Fibroblast of the conjunctiva (primary cell): ENCODE results near the gene PPY.
"Not testable (repeated sequence)": the region's sequence is repeated elsewhere in the genome, so short reads cannot be mapped to it uniquely, and the experiment has no call there.

ENCODE experiments used
- DNase-seq: peaks from one replicate; pipeline ENCODE4 v3.0.0-alpha.2; 2010; ENCODE audit warnings: low read depth

The PPY gene

GRCh38 chr17:43962479-43962878 is 20.2 kb upstream of the PPY start:
- no peak for DNase-seq

GRCh38 chr17:43961954-43962353 is 19.7 kb upstream of the PPY start:
- DNase-seq, result no peak

- DNase-seq, result not testable (repeated sequence)
Observed at GRCh38 chr17:43961292-43961691, 19.0 kb upstream of the PPY start.

GRCh38 chr17:43958748-43959352 is 16.6 kb upstream of the PPY start:
- DNase-seq, result no peak

- no peak for DNase-seq
Observed at GRCh38 chr17:43956222-43956621, 13.9 kb upstream of the PPY start.

- no peak for DNase-seq
Observed at GRCh38 chr17:43953746-43954145, 11.5 kb upstream of the PPY start, which contains the start of gene PYY. Gene PYY (minus strand): TSS chr17:43953940. CDS start chr17:43953483, 457 bp downstream.

- no peak for DNase-seq
Observed at GRCh38 chr17:43952724-43953666, 10.7 kb upstream of the PPY start.

GRCh38 chr17:43952351-43952723 is 10.1 kb upstream of the PPY start:
- DNase-seq, result no peak

GRCh38 chr17:43951750-43952149 is 9.5 kb upstream of the PPY start:
- no peak for DNase-seq

GRCh38 chr17:43950554-43950953 is 8.3 kb upstream of the PPY start:
- DNase-seq, result no peak

GRCh38 chr17:43949781-43950180 is 7.5 kb upstream of the PPY start:
- DNase-seq, result no peak

- no peak for DNase-seq
Observed at GRCh38 chr17:43946781-43947180, 4.5 kb upstream of the PPY start.

GRCh38 chr17:43945074-43945829 is 3.0 kb upstream of the PPY start:
- no peak for DNase-seq

- no peak for DNase-seq
Observed at GRCh38 chr17:43940630-43941029, 1.6 kb downstream of the PPY start.

- DNase-seq, result no peak
Observed at GRCh38 chr17:43939886-43940285, 2.4 kb downstream of the PPY start.

- not testable (repeated sequence) for DNase-seq
Observed at GRCh38 chr17:43939452-43939851, 2.8 kb downstream of the PPY start.

- no peak for DNase-seq
Observed at GRCh38 chr17:43938838-43939182, 3.5 kb downstream of the PPY start.

- DNase-seq, result no peak
Observed at GRCh38 chr17:43936434-43936833, 5.8 kb downstream of the PPY start.

- DNase-seq, result no peak
Observed at GRCh38 chr17:43935926-43936261, 6.4 kb downstream of the PPY start.

GRCh38 chr17:43935204-43935925 is 6.9 kb downstream of the PPY start:
- DNase-seq, result no peak

GRCh38 chr17:43932923-43933322 is 9.4 kb downstream of the PPY start:
- no peak for DNase-seq

GRCh38 chr17:43932357-43932756 is 9.9 kb downstream of the PPY start:
- DNase-seq, result no peak
